HepG2 (cell line): Measurements from ENCODE around the gene XPO1. TPM values are rescaled to one million over a fixed set of nuclear protein-coding genes. Genes with fewer than 3 reads are reported as not detected.
"Not testable (repeated sequence)": the region's sequence is repeated elsewhere in the genome, so short reads cannot be mapped to it uniquely, and the experiment has no call there.

Source experiments
- ATAC-seq: fragments of 200-7000 bp; cut with Tn5 transposase; 3 replicates; pipeline ENCODE4 v1.9.1; 2020; ENCODE audit warnings: mild to moderate bottlenecking, moderate library complexity
- BruUV-seq: library from RNA; stranded (reverse); fragments of 400-500 nt; replicated peaks from 2 replicates; lab custom pipeline; 2021; lab: Mats Ljungman, UMichigan
- CTCF ChIA-PET: fragments of 300-600 bp; formaldehyde crosslinking; extraction: SDS; loops from one replicate; lab custom pipeline; 2021; ENCODE audit warnings: low total read pairs, inconsistent platforms, low intra/inter-chr PET ratio; lab: Yijun Ruan, JAX
- POLR2A ChIA-PET: fragments of 350-600 bp; sonication (Branson Sonifier 250); formaldehyde crosslinking; loops from one replicate; lab custom pipeline; 2020; ENCODE audit warnings: antibody characterized with exemption, inconsistent platforms; lab: Yijun Ruan, JAX
- DNase-seq: peaks from one replicate; pipeline ENCODE4 v3.0.0-alpha.2; 2015; ENCODE audit warnings: low spot score
- FAIRE-seq: peaks from 3 replicates; lab custom pipeline; 2011; peaks lifted over from hg19 to GRCh38; lab: Jason Lieb, UNC
- H2AFZ ChIP-seq: one replicate; pipeline ENCODE4 v1.6.1; 2011; ENCODE audit warnings: low read length, inconsistent platforms
- H3K27ac ChIP-seq: fragments of 300-600 bp; 3 replicates; pipeline ENCODE4 v1.8.0; 2011; ENCODE audit warnings: mixed run types, mild to moderate bottlenecking, mixed read lengths, low read length, inconsistent platforms; ENCODE audit not compliant: insufficient read depth; ENCODE audit errors: extremely low read length
- H3K27me3 ChIP-seq, 2 experiments: fragments of 200-600 bp in 1 of 2; 2 replicates in 1 of 2; 3 replicates in 1 of 2; pipeline versions ENCODE4 v1.6.0 to v1.8.0; 2011; ENCODE audit warnings: low read length in 2 of 2, mild to moderate bottlenecking in 2 of 2, moderate library complexity in 2 of 2, inconsistent platforms in 1 of 2; ENCODE audit not compliant: insufficient read depth in 2 of 2, control insufficient read depth in 1 of 2
- H3K36me3 ChIP-seq, 2 experiments: fragments of 200-600 bp in 1 of 2; replicated peaks in 1 of 2; 2 replicates in 1 of 2; 3 replicates in 1 of 2; pipeline versions ENCODE4 v1.5.1 to v1.8.0; 2011; ENCODE audit warnings: low read length in 2 of 2, inconsistent platforms in 1 of 2; ENCODE audit not compliant: insufficient read depth in 2 of 2, control insufficient read depth in 1 of 2
- H3K4me1 ChIP-seq: 2 replicates; pipeline ENCODE4 v1.5.1; 2012; ENCODE audit warnings: low read length, inconsistent platforms; ENCODE audit not compliant: insufficient read depth
- H3K4me2 ChIP-seq: 2 replicates; pipeline ENCODE4 v1.6.0; 2011; ENCODE audit warnings: low read depth, low read length, inconsistent platforms
- H3K4me3 ChIP-seq, 3 experiments: fragments of 200-600 bp in 1 of 3; sonication (generic), shearing (Covaris generic) in 1 of 3; replicated peaks in 1 of 3; 2 replicates each; pipeline ENCODE4 v1.5.1; 2011 to 2016; ENCODE audit warnings: low read length in 3 of 3, inconsistent platforms in 2 of 3, low read depth in 2 of 3, mild to moderate bottlenecking in 2 of 3, control low read depth in 1 of 3, mixed read lengths in 1 of 3; ENCODE audit not compliant: insufficient read depth in 1 of 3
- H3K79me2 ChIP-seq: one replicate; pipeline ENCODE4 v1.6.1; 2011; ENCODE audit warnings: low read length, inconsistent platforms; ENCODE audit not compliant: insufficient read depth
- H3K9ac ChIP-seq: 2 replicates; pipeline ENCODE4 v1.6.0; 2011; ENCODE audit warnings: mild to moderate bottlenecking, low read depth, low read length, inconsistent platforms; ENCODE audit not compliant: insufficient read depth
- H3K9me3 ChIP-seq: 2 replicates; pipeline ENCODE4 v1.5.1; 2012; ENCODE audit warnings: mild to moderate bottlenecking, low read length
- H4K20me1 ChIP-seq: 2 replicates; pipeline ENCODE4 v1.6.0; 2011; ENCODE audit warnings: inconsistent platforms, mild to moderate bottlenecking, low read length, moderate library complexity; ENCODE audit not compliant: insufficient read depth
- CEBPG ChIP-seq: IDR thresholded peaks from 2 replicates; pipeline ENCODE4 v1.6.1; 2016
- ELF4 ChIP-seq: sonication (generic); formaldehyde crosslinking; IDR thresholded peaks from 2 replicates; pipeline ENCODE4 v1.5.0; 2020; ENCODE audit warnings: missing genetic modification reagents, mild to moderate bottlenecking, moderate library complexity, borderline replicate concordance
- GATAD1 ChIP-seq: IDR thresholded peaks from 2 replicates; pipeline ENCODE4 v1.6.1; 2016; ENCODE audit warnings: missing genetic modification reagents, missing compliant biosample characterization
- IRF2 ChIP-seq: IDR thresholded peaks from 2 replicates; pipeline ENCODE4 v1.6.1; 2018; ENCODE audit warnings: missing genetic modification reagents, missing compliant biosample characterization
- JDP2 ChIP-seq: sonication (generic); formaldehyde crosslinking; IDR thresholded peaks from 2 replicates; pipeline ENCODE4 v1.8.1; 2022; ENCODE audit warnings: missing genetic modification reagents, borderline replicate concordance
- KLF6 ChIP-seq: IDR thresholded peaks from 2 replicates; pipeline ENCODE4 v1.8.0; 2016; ENCODE audit warnings: missing biosample characterization, missing genetic modification reagents
- MTF2 ChIP-seq: sonication (generic); formaldehyde crosslinking; IDR thresholded peaks from 2 replicates; pipeline ENCODE4 v1.5.0; 2020; ENCODE audit warnings: missing genetic modification reagents, borderline replicate concordance
- PHB2 ChIP-seq: fragments of 450-650 bp; IDR thresholded peaks from 2 replicates; pipeline ENCODE4 v1.6.1; 2018; ENCODE audit not compliant: partially characterized antibody
- PTBP1 ChIP-seq: fragments of 200-400 bp; formaldehyde crosslinking; IDR thresholded peaks from 2 replicates; pipeline ENCODE4 v1.6.1; 2018; ENCODE audit warnings: low read length, low read depth; ENCODE audit not compliant: poor library complexity, severe bottlenecking
- SNAI1 ChIP-seq: sonication (generic); formaldehyde crosslinking; IDR thresholded peaks from 2 replicates; pipeline ENCODE4 v1.5.0; 2020; ENCODE audit warnings: mild to moderate bottlenecking, missing genetic modification reagents, borderline replicate concordance
- TOE1 ChIP-seq: sonication (generic); formaldehyde crosslinking; IDR thresholded peaks from 2 replicates; pipeline ENCODE4 v1.4.0; 2020; ENCODE audit warnings: mild to moderate bottlenecking, missing genetic modification reagents
- ZFYVE20 ChIP-seq: sonication (generic); formaldehyde crosslinking; IDR thresholded peaks from 2 replicates; pipeline ENCODE4 v1.8.0; 2023; ENCODE audit warnings: low read depth, mild to moderate bottlenecking, moderate library complexity, missing genetic modification reagents, borderline replicate concordance
- ZKSCAN5 ChIP-seq: sonication (generic); formaldehyde crosslinking; IDR thresholded peaks from 2 replicates; pipeline ENCODE4 v1.5.1; 2020; ENCODE audit warnings: mild to moderate bottlenecking, missing genetic modification reagents
- ZNF232 ChIP-seq: sonication (generic); formaldehyde crosslinking; IDR thresholded peaks from 2 replicates; pipeline ENCODE4 v1.4.0; 2020; ENCODE audit warnings: missing genetic modification reagents, borderline replicate concordance
- ZNF3 ChIP-seq: IDR thresholded peaks from 2 replicates; pipeline ENCODE4 v1.7.0; 2017; ENCODE audit warnings: inconsistent platforms
- ZNF549 ChIP-seq: sonication (generic); formaldehyde crosslinking; IDR thresholded peaks from 2 replicates; pipeline ENCODE4 v1.5.0; 2020; ENCODE audit warnings: missing genetic modification reagents
- ZNF772 ChIP-seq: sonication (generic); formaldehyde crosslinking; IDR thresholded peaks from 2 replicates; pipeline ENCODE4 v1.5.0; 2020; ENCODE audit warnings: mild to moderate bottlenecking, missing genetic modification reagents
- ZNF777 ChIP-seq: sonication (generic); formaldehyde crosslinking; IDR thresholded peaks from 2 replicates; pipeline ENCODE4 v1.4.0; 2020; ENCODE audit warnings: missing genetic modification reagents
- ZNF850 ChIP-seq: sonication (generic); formaldehyde crosslinking; conservative IDR thresholded peaks from 2 replicates; pipeline ENCODE4 v1.9.0; 2021; ENCODE audit warnings: mild to moderate bottlenecking, missing genetic modification reagents
- WGBS: methylation state at CpG from one replicate; pipeline ENCODE4 v1.1.6; 2017; ENCODE audit warnings: low lambda C conversion rate; 5-methylcytosine and 5-hydroxymethylcytosine counted together
- in situ Hi-C: cut with HindIII; loops from 2 replicates; pipeline ENCODE4 v1.10.0; 2017; ENCODE audit warnings: low pct_unique_long_range_greater_than_20kb; ENCODE audit not compliant: extremely low pct_ligation_motif_present
- intact Hi-C: fragments of 100-400 bp; cut with micrococcal nuclease; formaldehyde crosslinking; loops from one replicate; pipeline ENCODE4 v1.10.0; 2022; ENCODE audit not compliant: unreplicated experiment
- polyA plus RNA-seq, 8 experiments: library from polyadenylated mRNA; depleted of rRNA in 3 of 8; stranded (reverse) in 7 of 8; unstranded in 1 of 8; fragments of >200 nt; fragmentation: Illumina TruSeq in 4 of 8; extraction: Trizol in 4 of 8; gene quantifications; 2 replicates each; pipeline versions ENCODE4 v1.2.1 to v1.2.3, GENCODE V29; 2011 to 2016; ENCODE audit warnings: low read depth in 4 of 8, missing spikeins in 1 of 8, mixed read lengths in 1 of 8; ENCODE audit not compliant: insufficient read depth in 1 of 8
- total RNA-seq, 5 experiments: library from RNA; depleted of rRNA; stranded (reverse); fragments of >200 nt; fragmentation: Illumina TruSeq; extraction: Trizol; gene quantifications; 2 replicates each; pipeline ENCODE4 v1.2.3, GENCODE V29; 2016; ENCODE audit warnings: low read depth in 1 of 5
- TF ChIP-seq, protein P1 (sequence below): IDR thresholded peaks from 2 replicates; pipeline ENCODE4 v1.6.1; 2016; ENCODE audit warnings: missing compliant biosample characterization, missing genetic modification reagents, borderline replicate concordance

The XPO1 gene
- total and polyA plus RNA-seq, 2 of the 13 experiments (the other 11 are each of a cell fraction or from before 2014, with no cell fraction given) = 67.4 to 212 TPM

DNA sequence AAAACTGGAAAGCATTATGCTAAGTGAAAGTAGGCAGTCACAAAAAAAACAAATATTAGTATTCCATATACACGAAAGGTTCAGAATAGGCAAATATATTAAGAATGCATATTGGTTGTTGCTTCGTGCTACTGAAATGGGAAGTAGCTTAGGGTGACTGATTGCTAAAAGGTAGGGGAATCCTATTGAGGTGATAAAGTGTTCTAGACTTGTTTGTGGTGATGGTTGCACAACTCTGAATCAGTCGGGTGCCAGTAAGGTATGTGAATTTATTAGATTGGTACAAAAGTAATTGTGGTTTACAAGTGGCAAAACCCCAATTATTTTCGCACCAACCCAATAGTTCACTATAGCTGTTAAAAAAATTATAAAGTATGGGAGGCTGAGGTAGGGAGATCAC is 88.0 kb downstream of the XPO1 start:
- no peak overlapping the region for H3K4me3 ChIP-seq
- peaks cover 2 to 10% of the 10 kb centered on the region in 2 experiments; a peak in 2 of 5 replicates for H3K36me3 ChIP-seq
- FAIRE-seq = no peak
- TF ChIP-seq GATAD1 (CRISPR knock-in tag) (no peak), CEBPG (CRISPR knock-in tag) (peak; percentile 32; the same call in 1 of the 2 replicates)
- no TSS peak for BruUV-seq
- 95% methylated on average over 4 of the region's 4 CpGs for WGBS
- intact Hi-C loops (no loop called here), in situ Hi-C loops (no loop called here)
- no peak overlapping the region for H3K9ac ChIP-seq
- no peak for DNase-seq
- H3K4me2 ChIP-seq = no peak overlapping the region
- H3K27me3 ChIP-seq = no peaks in the 10 kb centered on the region
- no peak overlapping the region for H2AFZ ChIP-seq
- ChIA-PET CTCF (no interaction called here), POLR2A (no interaction called here)
- H3K79me2 ChIP-seq = peaks cover 96% of the 10 kb centered on the region
- peaks cover 30% of the 10 kb centered on the region for H3K4me1 ChIP-seq
- peaks cover 40% of the 10 kb centered on the region for H4K20me1 ChIP-seq
- H3K9me3 ChIP-seq = no peaks in the 10 kb centered on the region
- H3K27ac ChIP-seq = no peak overlapping the region
- no peak for ATAC-seq

DNA sequence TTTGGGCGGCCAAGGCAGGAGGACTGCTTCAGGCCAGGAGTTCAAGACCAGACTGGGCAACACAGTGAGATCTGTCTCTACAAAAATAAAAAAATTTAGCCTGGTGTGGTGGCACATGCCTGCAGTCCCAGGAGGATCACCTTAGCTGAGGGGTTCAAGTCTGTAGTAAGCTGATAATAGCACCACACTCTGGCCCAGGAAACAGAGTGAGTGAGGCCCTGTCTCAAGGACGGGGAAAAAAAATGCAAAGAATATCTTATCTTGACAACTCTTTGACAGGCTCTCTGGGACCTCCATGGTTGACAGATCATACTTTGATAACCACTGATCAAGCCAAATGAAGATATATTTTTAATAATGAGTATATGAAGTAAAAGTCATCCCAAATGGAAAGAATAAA is 89.9 kb downstream of the XPO1 start:
- ATAC-seq = no peak
- 89% methylated on average over 2 of the region's 2 CpGs for WGBS
- no TSS peak for BruUV-seq

GRCh38 chr2:61446971-61447370 is 91.2 kb downstream of the XPO1 start:
- H3K9ac ChIP-seq, H2AFZ ChIP-seq, H3K27ac ChIP-seq, POLR2A ChIA-PET, H3K4me2 ChIP-seq, H3K27me3 ChIP-seq, BruUV-seq, in situ Hi-C loops, DNase-seq, intact Hi-C loops, H3K4me3 ChIP-seq, FAIRE-seq, H3K36me3 ChIP-seq, ATAC-seq, H3K9me3 ChIP-seq, CTCF ChIA-PET: not testable (repeated sequence)
- peaks cover 54% of the 10 kb centered on the region for H4K20me1 ChIP-seq
- H3K4me1 ChIP-seq = peaks cover 39% of the 10 kb centered on the region
- 96% methylated on average over 7 of the region's 7 CpGs for WGBS
- H3K79me2 ChIP-seq = peaks cover 96% of the 10 kb centered on the region

More for the DNA sequence above, 89.9 kb downstream of the XPO1 start:
- intact Hi-C loops (no loop called here), in situ Hi-C loops (no loop called here)
- no peak overlapping the region for H3K4me3 ChIP-seq
- H4K20me1 ChIP-seq = peaks cover 51% of the 10 kb centered on the region
- peaks cover 96% of the 10 kb centered on the region for H3K79me2 ChIP-seq
- FAIRE-seq (no peak), DNase-seq (no peak)
- H3K9ac ChIP-seq = no peak overlapping the region
- POLR2A ChIA-PET = no interaction called here
- no peak overlapping the region for H2AFZ ChIP-seq
- no peak for TF ChIP-seq ELF4 (CRISPR knock-in tag)
- TF ChIP-seq ZFYVE20 (CRISPR knock-in tag) = no peak
- TF ChIP-seq ZNF232 = no peak
- TF ChIP-seq SNAI1 (CRISPR knock-in tag) = no peak
- no peak for TF ChIP-seq ZNF3 (CRISPR knock-in tag)
- no peak for TF ChIP-seq TOE1
- TF ChIP-seq ZNF777 (CRISPR knock-in tag) = no peak
- no peak for TF ChIP-seq JDP2 (CRISPR knock-in tag)
- no peak for TF ChIP-seq PTBP1
- TF ChIP-seq PHB2 = no peak
- TF ChIP-seq ZKSCAN5 (CRISPR knock-in tag) = no peak
- no peak for TF ChIP-seq ZNF772 (CRISPR knock-in tag)
- TF ChIP-seq, protein P1, sequence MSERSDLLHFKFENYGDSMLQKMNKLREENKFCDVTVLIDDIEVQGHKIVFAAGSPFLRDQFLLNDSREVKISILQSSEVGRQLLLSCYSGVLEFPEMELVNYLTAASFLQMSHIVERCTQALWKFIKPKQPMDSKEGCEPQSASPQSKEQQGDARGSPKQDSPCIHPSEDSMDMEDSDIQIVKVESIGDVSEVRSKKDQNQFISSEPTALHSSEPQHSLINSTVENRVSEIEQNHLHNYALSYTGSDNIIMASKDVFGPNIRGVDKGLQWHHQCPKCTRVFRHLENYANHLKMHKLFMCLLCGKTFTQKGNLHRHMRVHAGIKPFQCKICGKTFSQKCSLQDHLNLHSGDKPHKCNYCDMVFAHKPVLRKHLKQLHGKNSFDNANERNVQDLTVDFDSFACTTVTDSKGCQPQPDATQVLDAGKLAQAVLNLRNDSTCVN (CRISPR knock-in tag) = no peak
- TF ChIP-seq ZNF850 (CRISPR knock-in tag) = no peak
- no peak for TF ChIP-seq MTF2 (CRISPR knock-in tag)
- no peak for TF ChIP-seq ZNF549
- no peak for TF ChIP-seq KLF6 (CRISPR knock-in tag)
- TF ChIP-seq IRF2 = no peak
- H3K4me1 ChIP-seq = peaks cover 30% of the 10 kb centered on the region
- no peak overlapping the region for H3K4me2 ChIP-seq
- H3K27ac ChIP-seq = no peak overlapping the region
- H3K27me3 ChIP-seq = no peaks in the 10 kb centered on the region
- CTCF ChIA-PET = no interaction called here
- peaks cover 0 to 10% of the 10 kb centered on the region in 2 experiments; a peak in 3 of 5 replicates for H3K36me3 ChIP-seq
- no peaks in the 10 kb centered on the region for H3K9me3 ChIP-seq
